ENCODE results near the gene OLFML2A.
"Not testable (repeated sequence)": the region's sequence is repeated elsewhere in the genome, so short reads cannot be mapped to it uniquely, and the experiment has no call there.

Gene OLFML2A

DNA sequence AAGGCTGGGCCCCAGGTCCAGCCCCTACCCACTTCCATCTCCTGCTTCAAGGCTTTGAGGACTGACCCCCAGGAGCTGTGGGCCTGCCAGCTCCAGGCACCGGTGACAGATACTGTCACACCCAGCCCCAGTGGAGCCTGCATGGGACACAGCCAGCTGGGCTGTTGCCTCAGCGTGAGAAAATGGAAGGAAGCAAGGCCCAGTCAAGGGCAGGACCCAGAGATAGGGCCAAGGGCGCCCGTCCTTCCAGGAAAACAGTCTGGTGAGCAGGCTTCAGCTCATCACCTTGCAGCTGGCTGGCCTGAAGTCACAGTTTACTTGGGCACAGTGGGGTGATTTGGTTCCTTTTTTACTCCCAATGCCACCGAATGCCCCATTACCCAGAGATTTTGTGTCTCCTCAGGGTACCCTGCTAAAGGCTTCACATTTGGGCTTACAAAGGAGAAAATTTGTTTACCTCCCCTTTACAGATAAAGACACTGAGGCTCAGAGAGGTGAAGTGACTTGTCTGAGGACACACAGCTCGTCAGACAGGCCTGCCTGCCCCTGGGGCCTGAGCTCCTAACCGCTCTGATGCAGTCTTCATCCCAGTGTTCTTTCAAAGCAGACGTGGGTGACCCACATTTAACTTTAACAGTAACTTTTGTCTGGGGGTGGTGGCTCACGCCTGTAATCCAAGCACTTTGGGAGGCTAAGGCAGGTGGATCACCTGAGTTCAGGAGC, 54.9 kb downstream of the OLFML2A start:
- DNase-seq: no peak

DNA sequence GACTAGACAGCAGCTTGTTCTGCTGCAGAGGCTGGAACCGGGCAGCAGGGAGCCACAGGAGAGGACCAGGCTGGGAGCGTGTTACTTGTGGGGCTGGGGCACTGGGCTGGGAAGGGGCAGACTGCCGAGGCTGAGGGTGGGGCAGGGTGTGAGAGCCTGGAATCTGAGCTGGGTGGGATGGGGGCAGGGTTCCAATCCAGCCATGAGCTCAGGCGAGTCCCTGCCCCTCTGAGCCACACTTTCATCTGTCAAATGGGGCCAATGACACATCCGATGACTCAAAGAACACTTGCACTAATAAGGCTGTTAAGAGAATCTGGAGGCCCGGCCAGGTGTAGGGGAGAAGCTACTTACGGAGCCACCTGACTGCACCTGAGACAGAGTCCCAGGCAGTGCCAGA, 57.7 kb downstream of the OLFML2A start:
- no peak for DNase-seq

DNA sequence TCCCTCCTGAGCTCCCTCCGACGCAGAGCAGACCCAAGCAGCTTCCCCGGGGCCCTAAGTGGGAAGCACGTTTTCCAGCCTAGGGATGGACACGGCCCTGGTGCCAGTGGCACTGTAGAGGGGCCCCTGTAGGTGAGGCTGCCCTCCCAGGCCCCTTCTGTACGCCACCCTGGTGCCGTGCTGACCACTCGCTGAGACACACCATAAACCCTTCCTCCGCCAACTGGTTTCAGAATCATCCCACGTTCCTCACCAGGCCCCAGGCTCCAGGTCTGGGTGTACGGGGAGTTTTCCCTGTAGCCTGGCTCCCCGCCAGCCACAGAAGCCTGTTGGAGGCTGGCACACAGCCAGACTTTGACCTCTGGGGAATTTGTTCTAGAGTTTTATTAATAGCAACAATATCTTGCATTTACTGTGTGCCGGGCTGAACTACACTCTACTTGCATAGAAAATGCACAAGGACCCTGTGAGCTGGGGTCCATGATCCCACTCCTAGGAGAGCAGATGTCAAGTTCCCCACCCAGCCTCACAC, 58.2 kb downstream of the OLFML2A start:
- DNase-seq: no peak

DNA sequence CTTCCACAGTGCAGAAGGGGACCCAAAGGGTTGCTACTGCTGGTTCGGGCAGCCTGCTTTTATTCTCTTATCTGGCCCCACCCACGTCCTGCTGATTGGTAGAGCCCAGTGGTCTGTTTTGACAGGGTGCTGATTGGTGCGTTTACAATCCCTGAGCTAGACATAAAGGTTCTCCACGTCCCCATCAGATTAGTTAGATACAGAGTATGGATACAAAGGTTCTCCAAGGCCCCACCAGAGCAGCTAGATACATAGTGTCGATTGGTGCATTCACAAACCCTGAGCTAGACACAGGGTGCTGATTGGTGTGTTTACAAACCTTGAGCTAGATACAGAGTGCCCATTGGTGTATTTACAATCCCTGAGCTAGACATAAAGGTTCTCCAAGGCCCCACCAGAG, 61.2 kb downstream of the OLFML2A start:
- not testable (repeated sequence) for DNase-seq

DNA sequence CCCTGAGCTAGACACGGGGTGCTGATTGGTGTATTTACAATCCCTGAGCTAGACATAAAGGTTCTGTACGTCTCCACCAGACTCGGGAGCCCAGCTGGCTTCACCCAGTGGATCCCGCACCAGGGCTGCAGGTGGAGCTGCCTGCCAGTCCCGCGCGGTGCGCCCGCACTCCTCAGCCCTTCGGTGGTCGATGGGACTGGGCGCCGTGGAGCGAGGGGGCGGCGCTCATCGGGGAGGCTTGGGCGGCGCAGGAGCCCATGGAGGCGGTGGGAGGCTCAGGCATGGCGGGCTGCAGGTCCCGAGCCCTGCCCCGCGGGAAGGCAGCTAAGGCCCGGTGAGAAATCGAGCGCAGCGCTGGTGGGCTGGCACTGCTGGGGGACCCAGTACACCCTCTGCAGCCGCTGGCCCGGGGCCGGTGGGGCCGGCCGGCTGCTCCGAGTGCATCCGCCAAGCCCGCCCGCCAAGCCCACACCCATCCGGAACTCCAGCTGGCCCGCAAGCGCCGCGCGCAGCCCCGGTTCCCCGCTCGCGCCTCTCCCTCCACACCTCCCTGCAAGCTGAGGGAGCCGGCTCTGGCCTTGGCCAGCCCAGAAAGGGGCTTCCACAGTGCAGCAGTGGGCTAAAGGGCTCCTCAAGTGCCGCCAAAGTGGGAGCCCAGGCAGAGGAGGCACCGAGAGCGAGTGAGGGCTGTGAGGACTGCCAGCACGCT, 61.8 kb downstream of the OLFML2A start:
- not testable (repeated sequence) for DNase-seq

DNA sequence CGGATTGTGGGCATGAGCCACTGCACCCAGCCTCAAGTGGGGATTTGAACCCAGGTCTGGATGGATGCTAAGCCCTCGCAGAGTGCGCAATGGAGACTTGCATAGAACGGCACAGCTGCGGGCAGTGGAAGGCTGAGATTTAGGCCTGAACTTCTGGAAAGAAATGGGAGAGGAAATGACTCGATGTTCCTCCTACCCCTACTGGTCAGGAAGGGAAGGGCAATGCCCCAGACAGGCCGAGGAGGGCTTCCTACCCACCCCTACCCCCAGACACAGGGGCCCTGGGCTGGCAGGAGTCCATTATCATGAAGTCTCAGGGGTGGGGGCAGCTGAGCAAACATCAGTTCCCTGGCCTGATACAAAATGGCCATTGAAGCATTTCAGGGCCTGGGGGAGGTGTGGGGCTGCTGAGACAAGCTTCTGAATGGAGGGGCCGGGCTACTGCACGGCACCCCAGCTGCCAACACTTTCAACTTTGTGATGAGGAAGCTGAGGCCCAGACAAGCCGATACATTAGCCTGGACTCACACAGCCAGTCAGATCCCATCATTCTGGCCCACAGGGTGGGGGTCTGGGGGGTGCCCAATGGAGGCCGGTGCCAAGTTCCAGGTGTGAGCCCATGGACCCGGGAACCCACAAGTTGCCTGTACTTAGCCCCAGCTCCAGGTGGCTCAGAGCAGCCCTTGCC, 62.8 kb downstream of the OLFML2A start:
- DNase-seq: no peak

DNA sequence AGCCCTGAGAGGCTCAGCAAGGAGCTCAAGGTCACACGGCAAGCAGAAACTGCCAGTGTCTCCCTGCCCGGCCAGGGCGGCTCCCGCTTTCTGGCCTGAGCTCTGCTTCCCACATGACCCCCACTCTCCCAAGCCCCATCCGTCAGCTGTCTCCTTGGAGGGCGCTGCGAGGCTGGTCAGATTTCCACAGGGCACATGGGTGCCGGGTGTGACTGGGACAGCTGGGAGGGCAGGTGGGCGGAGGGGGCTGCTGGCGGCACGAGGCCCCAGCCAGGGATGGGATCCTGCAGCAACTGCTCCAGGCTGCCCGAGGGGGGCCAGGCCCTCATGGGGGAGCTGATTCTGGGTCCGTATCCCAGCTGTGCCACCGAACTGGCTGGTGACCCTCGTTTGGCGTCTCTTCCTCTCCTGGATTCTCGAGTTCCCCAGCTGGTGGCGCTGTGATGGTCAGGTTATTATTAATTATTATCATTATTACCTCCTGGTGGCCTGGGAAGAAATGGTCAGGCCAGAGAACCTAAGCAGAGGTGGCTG, 63.4 kb downstream of the OLFML2A start:
- DNase-seq: no peak

DNA sequence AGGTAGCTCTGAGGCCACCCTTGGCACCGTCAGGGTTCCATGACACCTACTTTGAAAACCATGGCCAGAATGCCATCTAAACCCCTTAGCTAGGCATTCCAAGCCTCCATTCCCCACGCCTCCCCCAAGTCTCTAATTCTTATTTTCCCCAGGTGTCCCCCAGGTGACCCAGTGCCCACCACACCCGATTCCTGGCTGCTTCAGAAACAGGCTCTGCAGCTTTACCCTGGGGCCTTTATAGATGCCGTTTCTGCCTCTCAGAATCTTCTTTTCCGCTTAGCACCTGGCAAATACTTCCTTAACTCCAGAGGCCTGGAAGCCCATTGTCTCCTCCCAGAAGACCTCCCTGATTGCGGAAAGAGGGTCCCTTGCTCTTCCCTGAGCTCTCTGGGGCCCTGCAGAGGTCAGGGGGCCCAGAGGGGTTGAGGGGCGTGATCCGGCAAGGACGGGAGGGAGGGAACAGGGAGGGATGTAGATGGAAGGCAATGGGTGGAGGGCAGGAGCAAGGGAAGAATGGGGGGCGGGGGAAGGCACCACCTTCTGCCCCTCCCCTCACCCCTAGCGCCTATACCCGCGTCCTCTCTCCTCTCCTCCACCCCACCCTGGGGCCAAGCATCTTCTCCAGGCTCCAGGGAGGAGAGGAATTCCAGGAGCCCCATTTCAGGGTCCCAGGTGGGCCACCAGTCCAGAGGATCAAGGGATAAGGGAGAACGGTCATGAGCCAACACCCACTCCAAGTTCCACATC, 64.3 kb downstream of the OLFML2A start:
- no peak for DNase-seq

DNA sequence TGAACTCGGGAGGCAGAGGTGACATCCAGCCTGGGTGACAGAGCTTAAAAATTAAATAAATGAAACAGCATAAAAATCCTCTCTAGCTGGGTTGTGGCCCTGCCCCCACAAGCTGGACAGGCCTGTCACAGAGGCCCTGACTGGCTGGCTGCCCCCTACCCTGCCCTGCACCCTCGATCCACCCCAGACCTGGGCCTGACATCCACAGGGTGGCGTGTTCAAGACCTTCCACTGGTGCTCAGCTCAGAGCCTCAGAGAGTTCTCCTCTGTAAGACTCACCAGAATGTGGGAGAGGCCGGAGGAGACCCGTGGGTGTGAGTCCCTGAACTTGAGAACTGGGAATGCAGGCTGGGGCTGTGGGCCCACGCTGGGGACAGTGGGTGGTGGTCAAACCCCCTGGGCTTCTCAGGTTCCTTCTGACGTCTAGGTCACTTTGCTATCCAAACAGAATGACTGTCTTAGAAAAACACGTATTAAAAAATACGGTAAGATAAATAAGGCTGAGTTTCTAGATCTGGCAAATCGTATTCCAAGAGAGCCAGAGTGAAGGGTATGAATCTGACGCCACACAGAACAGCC, 66.6 kb downstream of the OLFML2A start:
- DNase-seq: no peak

DNA sequence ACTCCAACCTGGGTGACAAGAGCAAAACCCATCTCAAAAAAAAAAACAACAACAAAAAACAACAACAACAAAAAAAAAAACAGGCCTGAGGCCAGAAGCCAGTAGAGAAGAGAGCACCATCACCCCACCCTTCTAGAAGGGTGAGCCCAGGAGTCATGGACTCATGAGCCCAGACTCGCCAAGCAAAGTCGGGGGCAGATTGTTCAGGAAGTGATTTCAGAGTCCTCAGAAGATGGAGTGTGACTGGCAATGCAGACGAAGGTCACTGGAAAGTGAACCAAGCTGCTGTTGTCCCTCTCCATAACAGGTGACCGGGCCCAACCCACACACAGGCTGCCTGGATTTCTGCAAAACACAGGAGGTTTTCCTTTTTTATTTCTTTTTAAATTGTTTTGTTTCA, 67.4 kb downstream of the OLFML2A start:
- DNase-seq: no peak

DNA sequence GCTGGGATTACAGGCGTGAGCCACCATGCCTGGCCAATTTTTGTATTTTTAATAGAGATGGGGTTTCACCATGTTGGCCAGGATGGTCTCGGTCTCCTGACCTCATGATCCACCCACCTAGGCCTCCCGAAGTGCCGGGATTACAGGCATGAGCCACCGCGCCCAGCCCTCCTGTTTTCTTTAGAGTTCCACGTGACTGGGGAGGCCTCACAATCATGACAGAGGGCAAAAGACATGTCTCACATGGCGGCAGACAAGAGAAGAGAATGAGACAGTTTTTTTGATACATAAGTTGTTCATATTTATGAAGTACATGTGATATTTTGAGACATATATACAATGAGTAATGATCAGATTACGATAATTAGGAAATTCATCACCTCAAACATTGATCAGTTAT, 69.5 kb downstream of the OLFML2A start:
- not testable (repeated sequence) for DNase-seq

DNA sequence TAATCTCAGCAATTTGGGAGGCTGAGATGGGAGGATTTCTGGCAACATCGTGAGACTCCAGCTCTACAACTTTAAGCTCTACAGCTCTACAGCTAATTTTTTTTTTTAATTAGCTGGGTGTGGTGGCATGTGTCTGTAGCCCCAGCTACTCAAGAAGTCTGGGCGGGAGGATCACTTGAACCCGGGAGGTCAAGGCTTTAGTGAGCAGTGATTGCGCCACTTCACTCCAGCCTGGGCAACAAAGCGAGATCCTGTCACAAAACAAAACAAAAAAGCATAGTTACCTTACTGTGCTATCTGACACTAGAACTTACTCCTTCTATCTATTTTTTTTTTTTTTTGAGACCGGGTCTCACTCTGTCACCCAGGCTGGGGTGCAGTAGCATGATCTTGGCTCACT, 70.0 kb downstream of the OLFML2A start:
- DNase-seq: no peak

DNA sequence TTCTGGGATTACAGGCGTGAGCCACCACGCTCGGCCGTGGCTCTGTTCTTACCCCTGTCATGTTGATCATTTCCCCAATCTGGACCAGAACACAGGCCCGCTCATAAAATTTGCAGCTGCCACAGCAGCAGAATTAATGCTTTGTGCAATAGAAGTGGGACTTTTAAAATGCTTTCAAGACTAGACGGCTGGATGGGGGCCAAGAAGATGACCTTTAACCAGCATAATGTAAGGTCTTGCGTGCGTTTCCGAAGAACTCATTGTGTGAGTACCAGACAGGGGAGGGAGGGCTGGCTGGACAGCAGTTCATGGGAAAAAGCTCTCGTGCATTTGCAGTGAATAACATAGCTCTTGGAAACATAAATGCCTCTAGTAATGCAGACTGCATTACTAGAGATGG, 72.9 kb downstream of the OLFML2A start:
- no peak for DNase-seq

DNA sequence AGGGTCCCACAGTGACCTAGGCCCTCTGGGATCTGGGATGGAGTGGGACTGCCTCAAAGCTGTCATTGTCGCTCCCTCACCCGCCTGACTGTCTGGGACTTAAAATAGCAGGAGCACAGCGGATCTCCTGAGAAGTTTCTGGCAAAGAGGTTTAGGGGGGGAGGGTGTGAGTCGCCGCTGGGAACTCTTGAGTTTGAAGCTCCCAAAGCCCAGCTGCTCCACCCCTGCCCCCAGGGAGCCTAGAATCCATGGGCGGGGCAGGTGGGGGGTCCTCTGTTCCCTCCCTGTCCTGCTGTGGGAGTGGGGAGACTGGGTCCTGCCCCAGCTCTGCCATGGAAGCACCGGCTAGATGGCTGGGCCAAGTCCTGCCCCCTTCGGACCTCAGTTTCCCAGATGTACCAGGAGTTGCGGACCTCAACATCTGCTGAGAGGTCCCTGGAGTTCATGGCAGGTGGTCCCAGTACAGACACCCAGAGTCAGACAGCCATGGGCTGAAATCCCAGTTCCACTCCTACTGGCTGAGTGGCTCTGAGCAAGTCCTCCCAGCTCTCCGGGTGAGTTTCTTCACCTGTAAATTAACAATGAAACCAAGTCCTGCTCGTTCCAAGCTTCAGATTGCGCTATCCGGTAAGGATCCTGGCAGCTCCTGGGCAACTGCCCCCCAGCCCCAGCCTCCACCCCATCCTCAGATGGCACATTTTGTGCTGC, 75.3 kb downstream of the OLFML2A start:
- no peak for DNase-seq

DNA sequence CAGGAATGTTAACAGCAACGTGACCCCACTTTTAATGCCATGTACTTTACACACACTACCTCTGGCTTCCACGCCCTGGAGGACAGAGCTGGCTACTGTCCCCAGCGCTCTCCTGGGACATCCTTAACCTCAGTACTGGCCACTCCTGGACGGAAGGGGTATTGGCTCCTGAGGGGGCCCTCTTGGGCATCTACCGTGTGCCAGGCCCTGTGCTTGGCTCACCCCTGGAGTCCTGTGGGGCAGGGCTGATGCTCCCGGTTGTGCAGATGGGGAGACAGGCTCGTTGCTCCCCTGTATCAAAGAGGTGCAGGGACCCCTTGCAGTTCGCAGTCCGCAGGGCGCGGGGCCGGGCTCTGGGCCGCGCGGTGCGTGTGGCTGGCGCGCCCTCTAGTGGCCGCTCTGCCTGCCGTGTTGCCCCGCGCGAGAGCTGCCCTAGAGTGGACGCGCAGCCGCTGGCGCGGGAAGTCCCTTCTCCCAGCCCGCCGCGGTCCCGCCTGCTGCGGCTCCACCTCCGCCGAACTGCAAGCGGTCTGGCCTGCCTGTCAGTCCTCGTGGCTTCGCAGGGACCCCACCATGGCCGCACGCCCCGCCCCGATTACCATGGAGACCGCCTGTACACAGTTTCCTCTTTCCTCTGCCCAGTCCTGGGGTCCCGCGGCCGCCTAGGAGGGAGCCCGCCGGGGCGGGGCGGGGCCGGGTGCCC, 76.0 kb downstream of the OLFML2A start, which contains the start of gene WDR38:
Gene WDR38, plus strand, starts transcription at position 632 of the 703 bp plus-strand sequence. CDS start 72 bp downstream, outside the sequence.
- peak; percentile 50 to 65 (median 54) for DNase-seq

DNA sequence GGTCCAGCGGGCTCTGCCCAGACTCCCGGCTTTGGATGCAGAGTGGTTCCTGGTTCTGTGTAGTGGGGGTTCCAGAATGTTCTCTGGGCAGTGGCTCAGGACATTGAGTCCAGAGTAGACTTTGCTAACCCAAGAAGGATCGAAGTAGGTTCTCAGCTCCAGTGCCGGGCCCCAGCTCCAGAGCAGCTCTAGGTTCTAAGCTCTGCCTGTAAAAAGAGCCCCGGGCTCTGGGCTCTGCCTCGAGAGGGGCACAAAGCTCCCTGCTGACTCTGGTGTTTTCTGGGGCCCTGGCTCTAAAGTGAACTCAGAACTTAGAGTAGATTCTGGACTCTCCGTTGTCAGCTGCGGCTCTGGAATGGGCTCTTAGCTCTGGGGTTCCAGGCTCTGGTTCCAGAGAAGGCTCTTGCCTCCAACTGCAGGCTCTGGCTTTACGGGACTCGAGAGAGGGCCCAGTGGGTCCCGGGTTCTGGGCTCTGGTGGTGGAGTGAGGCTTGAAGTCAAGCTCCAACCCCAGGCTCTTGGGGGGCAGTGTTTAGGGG, 76.7 kb downstream of the OLFML2A start:
- DNase-seq: no peak

DNA sequence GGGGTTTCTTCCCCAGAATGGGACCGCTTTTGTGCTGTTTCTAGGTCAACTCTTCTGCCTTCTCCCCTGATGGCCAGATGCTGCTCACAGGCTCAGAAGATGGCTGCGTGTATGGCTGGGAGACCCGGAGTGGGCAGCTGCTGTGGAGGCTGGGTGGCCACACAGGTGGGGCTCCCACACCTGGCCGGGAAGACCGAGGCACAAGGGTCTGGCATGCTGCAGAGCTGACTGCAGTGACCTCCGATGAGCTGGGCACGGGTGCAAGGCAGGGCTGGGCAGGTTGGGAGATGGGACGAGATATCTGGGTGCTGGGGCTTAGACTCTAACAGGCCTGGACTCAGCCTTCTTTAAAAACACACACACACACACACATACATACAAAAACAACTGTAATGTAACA, 77.2 kb downstream of the OLFML2A start:
- DNase-seq: no peak

DNA sequence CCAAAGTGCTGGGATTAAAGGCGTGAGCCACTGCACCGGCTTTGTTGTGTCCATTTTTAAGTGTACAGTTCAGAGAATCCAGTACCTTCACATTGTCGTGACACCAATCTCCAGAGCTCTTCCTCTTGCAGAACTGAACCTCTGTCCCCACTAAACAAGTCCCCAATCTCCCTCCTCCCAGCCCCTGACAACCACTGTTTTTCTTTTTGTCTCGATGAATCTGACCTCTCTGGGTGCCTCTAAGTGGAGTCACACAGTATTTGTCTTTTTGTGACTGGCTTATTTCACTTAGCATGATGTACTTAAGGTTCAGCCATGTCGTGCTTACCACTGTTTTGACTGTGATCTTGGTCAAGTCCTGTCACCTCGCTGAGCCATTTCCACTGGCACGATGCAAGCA, 77.9 kb downstream of the OLFML2A start:
- DNase-seq: no peak

DNA sequence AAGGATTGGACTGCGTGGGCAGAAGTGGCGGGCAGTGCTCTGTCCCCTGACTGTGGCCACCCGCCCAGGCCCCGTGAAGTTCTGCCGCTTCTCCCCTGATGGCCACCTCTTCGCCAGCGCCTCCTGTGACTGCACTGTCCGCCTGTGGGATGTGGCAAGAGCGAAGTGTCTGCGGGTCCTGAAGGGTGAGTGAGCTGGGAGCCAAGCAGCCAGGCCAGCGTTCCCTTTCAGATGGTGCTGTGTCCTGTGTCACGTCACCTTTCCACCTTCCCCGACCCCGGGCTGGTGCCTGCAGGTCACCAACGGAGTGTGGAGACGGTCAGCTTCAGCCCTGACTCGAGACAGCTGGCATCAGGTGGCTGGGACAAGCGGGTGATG, 78.6 kb downstream of the OLFML2A start:
- DNase-seq: no peak

DNA sequence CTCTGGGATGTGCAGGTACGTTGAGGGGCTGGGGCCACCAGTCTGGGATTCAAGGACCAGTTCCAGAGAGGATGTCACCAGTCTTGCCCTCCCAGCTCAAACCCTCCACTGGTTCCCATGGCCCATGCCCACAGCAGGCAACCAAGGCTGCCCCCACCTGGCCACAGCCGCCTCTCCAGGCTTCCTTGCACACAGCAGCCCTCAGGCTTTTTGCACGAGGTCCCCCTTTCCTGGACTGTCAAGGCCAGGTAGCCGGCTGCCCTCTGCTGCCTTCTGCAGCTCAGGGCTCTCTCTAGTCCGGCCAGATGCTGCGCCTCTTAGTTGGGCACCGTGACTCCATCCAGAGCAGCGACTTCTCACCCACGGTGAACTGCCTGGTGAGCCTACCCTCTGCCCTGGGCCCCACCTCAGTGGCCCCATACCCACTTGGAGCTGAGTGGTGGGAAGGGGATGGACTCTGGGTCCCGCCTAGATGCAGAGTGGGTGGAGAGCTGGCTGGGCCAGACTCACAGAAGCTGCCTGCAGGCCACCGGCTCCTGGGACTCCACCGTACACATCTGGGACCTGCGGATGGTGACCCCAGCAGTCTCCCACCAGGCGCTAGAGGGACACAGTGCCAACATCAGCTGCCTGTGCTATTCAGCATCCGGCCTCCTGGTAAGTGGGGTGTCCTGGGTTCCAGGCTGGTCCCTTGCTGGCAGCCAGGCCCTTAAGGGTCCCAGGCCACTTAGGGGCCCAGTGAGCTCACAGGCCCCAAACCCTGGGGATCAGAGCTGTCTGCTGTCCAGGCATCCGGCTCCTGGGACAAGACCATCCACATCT, 79.2 kb downstream of the OLFML2A start:
- DNase-seq: no peak
